Omental fat pad (tissue), 4 donors: ENCODE results near the gene C11orf86. TPM values are rescaled to one million over a fixed set of nuclear protein-coding genes. Genes with fewer than 3 reads are reported as not detected.
"Not testable (repeated sequence)": the region's sequence is repeated elsewhere in the genome, so short reads cannot be mapped to it uniquely, and the experiment has no call there.

ENCODE experiments used
- ATAC-seq: fragments of 150-250 bp; one replicate; pipeline ENCODE4 v1.9.1; 2016; ENCODE audit warnings: mild to moderate bottlenecking, moderate library complexity; ENCODE audit not compliant: low FRiP score
- DNase-seq: peaks from one replicate; pipeline ENCODE4 v3.0.0-alpha.2; 2019; ENCODE audit warnings: low spot score
- total RNA-seq, 4 donors: library from RNA; depleted of rRNA; stranded (reverse); fragments of >200 nt; gene quantifications; one replicate each; pipeline ENCODE4 v1.1.0, GENCODE V29; 2016
- TF ChIP-seq, protein P1 (sequence below), 3 donors: fragments of 450-650 bp; IDR thresholded peaks; one replicate each; pipeline ENCODE4 v1.5.1; 2016 to 2017; ENCODE audit warnings: antibody characterized with exemption in 3 of 3, mild to moderate bottlenecking in 3 of 3, moderate library complexity in 2 of 3

Gene C11orf86
- total RNA-seq, 4 donors from 2014 or later, result not detected

DNA sequence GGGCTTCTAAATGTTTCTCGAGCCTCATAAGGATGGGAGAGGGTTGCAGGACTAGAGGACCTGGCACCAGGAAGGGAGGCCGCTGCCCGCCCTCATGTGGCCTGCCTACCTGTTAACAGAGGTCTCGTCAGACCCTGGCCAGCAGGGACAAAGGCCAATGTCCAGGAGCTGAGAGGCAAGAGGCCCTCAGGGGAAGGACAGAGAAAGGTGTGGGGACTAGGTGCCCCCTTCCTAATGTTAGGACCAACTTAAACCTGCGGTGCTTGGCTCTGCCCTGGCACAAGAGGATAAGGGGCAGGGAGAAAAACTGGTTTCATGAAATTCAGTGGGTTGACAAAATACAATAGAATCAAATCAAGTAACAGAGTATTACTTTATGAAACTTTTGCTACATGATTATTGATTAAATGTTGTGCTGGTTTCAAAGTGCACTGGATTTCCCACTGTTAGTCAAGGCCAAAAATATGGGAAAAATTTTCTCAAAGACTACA lies 27.9 kb downstream of the C11orf86 start:
- no peak for ATAC-seq
- TF ChIP-seq, protein P1, sequence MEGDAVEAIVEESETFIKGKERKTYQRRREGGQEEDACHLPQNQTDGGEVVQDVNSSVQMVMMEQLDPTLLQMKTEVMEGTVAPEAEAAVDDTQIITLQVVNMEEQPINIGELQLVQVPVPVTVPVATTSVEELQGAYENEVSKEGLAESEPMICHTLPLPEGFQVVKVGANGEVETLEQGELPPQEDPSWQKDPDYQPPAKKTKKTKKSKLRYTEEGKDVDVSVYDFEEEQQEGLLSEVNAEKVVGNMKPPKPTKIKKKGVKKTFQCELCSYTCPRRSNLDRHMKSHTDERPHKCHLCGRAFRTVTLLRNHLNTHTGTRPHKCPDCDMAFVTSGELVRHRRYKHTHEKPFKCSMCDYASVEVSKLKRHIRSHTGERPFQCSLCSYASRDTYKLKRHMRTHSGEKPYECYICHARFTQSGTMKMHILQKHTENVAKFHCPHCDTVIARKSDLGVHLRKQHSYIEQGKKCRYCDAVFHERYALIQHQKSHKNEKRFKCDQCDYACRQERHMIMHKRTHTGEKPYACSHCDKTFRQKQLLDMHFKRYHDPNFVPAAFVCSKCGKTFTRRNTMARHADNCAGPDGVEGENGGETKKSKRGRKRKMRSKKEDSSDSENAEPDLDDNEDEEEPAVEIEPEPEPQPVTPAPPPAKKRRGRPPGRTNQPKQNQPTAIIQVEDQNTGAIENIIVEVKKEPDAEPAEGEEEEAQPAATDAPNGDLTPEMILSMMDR (IDR thresholded peaks at IDR 0.05), result no peak
- no peak for DNase-seq

DNA sequence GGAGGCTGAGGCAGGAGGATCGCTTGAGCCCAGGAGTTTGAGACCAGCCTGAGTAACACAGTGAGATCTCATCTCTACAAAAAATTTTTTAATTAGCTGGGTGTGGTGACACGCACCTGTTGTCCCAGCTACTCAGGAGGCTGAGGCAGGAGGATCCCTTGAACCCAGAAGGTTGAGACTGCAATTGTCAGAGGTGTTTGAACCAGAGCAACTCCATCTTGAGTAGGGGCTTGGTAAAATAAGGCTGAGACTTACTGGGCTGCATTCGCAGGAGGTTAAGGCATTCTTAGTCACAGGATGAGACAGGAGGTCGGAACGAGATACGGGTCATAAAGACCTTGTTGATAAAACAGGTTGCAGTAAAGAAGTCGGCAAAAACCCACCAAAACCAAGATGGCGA lies 30.1 kb downstream of the C11orf86 start:
- not testable (repeated sequence) for ATAC-seq, DNase-seq

DNA sequence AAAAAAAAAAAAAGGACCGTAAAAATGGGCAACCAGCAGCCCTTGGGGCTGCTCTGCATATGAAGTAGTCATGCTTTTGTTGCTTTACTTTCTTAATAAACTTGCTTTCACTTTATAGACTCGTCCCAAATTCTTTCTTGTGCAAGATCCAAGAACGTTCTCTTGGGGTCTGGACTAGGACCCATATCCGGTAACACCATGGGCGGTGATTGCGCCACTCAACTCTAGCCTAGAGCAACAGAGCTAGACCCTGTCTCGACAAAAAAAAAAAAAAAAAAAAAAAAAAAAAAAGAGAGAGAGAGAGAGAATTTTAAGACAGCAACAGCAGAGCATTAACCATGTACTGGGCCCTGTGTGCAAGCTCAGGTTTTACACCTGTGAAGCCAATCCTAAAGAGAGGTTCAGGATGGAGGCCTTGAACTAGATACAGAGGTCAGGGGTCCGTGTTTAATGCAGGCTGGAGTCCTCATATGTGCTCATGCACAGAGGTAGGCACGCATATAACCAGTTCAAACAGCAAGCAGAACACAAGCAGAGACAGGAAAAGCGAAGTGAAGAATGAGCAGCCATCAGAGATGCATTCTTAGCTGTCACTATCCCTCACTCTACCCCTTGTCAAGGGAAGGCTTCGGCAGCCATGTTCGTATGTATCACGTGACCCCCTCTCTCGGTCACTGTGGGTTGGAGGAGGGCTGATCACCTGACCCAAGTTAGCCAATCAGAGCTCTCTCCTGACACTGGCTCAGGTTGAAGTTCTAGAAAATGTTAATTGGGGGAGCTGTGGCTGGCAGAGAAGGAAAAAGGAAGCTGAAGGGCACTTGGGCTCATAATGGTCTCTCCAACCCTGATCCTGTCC lies 31.2 kb downstream of the C11orf86 start:
- TF ChIP-seq, protein P1 (IDR thresholded peaks at IDR 0.05), result no peak
- DNase-seq (no peak), ATAC-seq (no peak)

DNA sequence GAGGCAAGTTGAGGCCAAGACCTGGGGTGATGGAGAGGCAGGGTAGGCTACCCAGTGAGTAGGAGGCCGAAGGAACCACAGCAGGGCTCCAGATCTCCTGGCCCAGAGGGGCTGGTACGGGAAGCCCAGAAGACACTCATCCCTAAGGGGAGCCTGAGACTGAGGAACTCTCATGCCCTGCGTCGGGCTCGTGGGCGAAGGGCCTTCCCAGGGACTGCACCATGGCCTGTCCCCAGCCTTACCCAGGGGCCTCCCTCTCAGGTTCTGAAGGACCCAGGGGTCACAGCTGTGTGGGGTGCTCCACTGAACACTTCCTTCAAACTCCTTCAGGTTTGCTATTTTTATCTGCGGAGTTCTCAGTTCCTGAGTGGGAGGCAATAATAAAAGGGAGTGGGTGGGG lies 32.0 kb downstream of the C11orf86 start:
- TF ChIP-seq, protein P1 (IDR thresholded peaks at IDR 0.05), result no peak
- ATAC-seq (no peak), DNase-seq (no peak)

DNA sequence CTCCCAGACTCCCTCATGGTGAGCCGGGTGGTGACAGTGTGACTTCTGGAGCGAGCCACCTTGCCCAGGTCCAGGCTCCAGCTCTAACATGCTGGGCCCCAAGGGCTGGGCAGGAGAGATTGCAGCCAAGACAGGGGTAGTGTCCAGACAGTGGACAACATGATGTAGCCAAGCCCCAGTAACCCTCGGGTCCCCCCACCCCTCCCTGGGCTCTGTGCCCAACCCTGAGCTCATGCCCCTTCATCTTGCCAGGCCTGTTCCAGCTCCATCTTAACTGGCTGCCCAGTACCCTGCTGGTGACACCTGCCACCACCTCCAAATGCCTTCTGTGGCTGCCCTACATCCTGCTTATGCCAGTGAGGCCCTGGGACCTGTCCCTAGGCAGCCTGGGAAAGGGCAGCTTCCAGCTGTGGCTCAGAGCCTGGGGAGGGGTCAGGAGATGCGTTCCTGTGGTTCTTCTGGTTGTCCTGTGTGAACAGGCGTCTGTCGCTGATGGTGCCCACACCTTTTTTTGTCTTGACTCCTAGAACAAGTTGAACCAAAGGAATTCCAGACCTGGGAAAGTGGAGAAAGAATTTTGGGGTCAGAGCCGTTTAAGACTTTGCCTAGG lies 35.3 kb downstream of the C11orf86 start:
- no peak for ATAC-seq
- TF ChIP-seq, protein P1 (IDR thresholded peaks at IDR 0.05), result no peak
- DNase-seq, result no peak

DNA sequence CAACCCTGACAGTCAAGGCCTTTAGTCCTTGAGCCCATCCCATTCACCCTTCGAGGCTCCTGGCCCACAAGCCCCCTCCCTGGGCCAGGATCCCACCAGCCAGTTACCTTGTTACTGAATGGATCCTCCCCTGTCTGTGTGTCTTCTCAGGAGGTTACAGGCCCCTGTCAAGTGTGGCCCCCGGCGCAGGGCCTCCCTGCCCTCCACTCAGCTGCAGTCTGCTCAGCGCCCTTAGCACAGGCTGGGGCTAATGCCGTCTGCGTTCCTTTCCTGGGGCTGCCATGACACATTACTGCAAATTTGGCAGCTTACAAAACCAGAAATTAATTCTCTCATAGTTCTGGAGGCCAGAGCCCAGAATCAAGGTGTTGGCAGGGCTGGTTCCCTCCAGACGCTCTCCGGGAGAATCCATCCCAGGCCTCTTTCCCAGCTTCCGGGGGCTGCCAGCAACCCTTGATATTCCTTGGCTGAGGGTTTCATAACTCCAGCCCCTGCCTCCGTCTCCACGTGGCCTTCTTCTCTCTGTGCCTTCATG lies 38.5 kb downstream of the C11orf86 start:
- DNase-seq (no peak), ATAC-seq (no peak)
- TF ChIP-seq, protein P1 (IDR thresholded peaks at IDR 0.05), result no peak

DNA sequence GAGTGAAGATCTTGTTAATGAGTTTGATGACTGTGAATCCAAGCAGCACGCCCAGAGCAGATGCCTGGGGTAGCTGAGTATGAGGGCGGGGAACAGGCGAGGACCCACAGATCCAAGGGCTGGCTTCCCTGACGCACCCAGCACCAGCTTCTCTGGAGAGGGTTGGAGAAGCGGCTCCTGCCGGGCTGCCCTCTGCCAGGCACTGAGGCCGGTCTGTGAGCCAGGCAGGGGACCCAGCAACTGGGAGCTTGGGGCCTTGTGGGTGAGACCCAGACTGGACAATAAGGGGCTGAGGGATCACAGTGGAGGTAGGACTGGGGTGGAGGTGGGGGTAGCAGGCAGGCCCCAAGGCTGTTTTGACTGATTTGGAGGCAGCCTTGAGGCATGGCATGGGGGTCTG lies 39.2 kb downstream of the C11orf86 start:
- TF ChIP-seq, protein P1 (IDR thresholded peaks at IDR 0.05), result no peak
- ATAC-seq, result no peak
- DNase-seq, result no peak
